ENCODE data around the gene SEC24D.

Gene SEC24D

DNA sequence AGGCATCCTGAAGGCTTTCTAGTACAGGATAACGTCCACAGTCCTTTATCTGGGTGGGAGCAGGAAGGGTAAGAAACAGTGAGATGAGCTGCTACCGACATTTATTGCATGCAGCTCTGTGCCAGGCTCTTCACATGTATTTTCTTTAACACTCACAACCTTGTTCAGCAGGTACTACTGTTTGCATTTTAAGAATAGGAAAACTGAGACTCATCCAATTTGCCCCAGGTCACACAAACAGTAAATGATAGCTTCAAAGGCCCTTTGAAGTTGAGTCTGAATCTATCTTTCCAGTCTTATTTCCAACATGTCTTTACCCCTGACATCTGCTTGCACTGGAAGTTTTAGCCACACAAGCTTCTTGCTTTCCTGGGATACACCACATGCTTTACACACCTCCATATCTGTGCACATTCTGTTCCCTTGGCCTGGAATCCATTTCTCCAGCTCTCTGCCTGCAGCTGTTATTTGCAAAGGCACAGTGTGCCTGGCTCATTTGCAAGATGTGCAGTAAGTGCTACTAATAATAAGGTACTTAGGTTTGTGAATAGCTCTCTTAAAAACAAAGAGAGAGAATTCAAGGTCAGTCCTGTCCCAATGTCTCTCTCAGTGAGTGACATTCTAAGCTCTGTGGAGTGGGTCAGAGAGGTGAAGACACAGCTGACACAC, 89.5 kb downstream of the SEC24D start:
- no peak for DNase-seq

GRCh38 chr4:118745357-118745756, 90.6 kb downstream of the SEC24D start:
- DNase-seq, result no peak

DNA sequence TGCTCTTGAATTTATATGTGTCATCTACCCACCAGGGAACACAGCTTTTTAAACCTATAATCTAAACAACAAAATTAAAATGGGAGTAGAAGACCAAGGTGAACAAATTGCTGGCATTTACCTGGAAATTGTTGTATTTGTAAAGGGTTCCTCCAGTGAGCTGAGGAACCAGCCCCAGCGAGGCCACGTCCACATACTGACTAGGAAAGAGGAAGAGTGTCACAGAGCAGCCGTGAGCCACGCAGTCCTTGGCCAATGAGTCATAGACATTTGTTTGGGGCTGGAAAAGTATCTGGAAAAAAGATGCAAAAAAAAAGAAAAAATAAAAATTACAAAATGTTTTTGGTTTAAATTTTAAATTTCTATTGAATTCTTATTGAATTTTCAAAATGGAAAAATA, 92.1 kb downstream of the SEC24D start:
- DNase-seq, result no peak

DNA sequence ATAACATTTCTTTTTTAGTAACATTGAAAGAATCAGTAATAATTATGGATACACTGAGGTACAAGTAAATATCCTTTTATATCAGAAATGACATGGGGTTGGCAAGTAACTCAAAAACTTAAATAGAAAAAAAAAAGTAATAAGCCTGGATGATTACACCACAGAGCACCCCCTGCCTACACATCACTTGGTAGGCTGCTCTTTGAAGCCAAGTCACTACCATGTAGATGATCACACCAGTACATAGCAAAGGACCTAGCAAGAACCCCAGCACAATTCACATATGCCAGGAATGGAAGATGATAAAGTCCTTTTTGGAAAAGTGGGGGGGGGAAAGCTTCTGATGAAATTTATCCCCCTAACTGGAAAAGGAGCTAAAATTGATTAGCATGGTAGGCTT, 93.9 kb downstream of the SEC24D start:
- DNase-seq, result no peak

GRCh38 chr4:118741301-118741855, 94.5 kb downstream of the SEC24D start:
- DNase-seq, result no peak

DNA sequence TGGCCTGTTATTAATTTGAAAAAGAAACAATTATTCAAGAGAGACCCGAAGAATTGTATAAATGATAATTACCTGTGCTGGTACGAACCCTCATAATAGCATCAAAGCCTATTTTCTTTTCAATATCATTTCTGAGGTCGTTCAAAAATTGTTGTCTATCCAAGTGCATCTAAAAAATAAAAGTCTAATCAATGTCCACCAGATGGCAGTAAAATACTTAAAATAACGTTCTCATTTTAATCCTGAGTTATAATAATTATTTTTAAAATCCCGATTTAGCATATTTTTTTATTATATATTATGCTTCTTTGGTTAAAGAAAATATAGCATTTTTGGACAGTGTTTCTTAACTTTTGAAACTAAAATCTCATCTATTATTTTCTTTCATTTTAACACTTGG, 95.1 kb downstream of the SEC24D start:
- peak; percentile 0 for DNase-seq

GRCh38 chr4:118739022-118739713, 96.8 kb downstream of the SEC24D start:
- no peak for DNase-seq

- no peak for DNase-seq
These were observed 97.8 kb downstream of the SEC24D start for GRCh38 chr4:118738090-118738489.

DNA sequence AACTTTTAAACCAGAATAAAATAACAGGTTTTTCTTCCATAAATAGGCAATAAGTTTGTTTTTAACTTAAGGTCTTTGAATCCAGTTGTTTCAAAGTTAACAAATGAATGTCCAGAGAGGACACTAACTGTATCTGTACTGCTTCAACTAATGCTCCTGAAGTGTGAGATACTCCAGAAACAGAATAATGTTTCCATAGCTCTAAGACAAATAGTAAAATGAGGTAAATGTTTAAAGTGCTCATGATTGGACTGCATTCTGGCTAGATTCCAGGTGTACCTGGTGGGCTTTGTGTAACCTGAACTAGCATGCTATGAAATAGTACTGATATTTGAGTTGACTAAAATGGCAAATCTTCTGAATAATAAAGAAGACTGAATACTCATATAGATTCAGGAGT, 99.0 kb downstream of the SEC24D start:
- DNase-seq, result no peak

DNA sequence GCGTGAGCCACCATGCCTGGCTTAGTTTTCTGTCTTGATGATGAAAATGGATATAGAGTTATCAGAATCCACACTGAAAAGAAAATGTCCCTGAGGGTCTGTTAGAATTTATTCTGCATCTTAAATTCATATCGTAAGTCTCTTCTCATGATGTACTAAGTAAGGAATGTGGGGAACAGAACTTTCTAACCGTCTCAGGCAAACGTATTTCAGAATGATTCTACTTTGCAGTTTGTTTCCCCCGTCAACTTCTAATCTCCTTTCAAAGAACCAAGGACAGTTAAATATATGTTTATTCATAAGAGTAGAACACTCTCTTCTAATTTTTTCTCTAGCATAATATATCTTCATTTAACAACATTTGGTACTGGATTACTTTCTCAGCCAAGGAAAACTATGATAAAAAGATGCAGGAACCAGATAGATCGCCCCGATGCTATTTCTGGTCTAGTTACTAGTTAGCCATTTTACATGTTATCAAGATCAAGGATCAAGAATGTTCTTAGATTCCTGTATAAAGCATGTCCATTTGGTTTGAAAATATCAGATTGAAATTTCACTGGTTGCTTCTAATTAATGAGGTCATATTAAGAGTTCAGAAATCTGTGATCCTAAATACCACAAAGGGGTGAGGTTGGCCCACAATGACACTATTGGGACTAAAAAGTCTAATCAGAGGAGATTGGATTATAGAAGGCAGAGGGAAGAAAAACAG, 101.3 kb downstream of the SEC24D start:
- no peak for DNase-seq

DNA sequence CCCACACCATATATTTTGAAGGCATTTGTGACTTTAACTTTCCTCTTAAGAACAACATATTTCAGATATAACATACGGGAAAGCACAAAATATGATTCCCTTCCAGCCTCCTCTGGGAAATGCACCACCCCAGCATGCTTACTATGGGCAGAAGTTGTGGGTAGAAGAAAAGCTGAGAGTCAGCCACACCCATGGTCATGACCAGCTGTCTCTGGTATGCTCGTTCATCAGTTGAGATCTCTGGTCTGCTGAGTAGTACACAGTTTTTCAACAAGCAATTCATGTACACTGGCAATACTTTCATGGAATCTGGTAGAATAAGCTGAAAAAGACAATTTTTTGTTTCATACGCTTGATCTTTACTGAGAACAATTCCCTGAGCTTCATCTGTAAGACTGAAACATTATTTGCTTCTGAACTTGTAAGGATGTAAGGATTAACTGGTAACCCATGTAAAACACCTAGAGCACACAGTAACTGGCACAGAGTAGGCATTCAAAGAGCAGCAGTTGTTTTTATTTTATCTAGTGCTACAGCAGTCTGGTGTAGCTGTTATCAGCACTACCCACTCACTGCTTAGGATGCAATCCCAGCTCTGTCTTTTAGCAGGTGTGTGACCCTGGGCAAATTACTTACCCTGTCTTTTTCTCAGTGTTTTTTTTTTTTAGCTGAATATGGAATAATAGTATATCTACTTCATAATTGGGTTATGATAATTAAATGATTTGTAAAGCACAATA, 103.2 kb downstream of the SEC24D start:
- DNase-seq, result no peak

DNA sequence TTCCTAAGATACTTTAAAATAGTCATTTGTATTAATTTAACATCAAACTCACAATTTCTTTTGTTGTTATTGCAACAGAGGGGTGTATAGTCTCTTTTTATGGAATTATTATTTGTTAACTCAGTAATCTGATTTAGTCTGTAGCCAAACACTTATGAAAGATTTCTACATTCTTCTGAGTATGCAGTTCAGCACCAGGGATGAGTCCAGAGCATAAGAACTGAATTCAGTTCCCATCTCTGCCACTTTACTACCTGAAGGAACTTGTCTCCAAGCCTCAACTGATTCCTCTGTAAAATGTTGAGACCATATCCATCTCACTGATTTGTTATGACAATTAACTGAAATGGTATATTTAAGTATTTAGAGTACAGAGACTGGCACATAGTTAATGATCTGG, 105.2 kb downstream of the SEC24D start:
- DNase-seq, result no peak

DNA sequence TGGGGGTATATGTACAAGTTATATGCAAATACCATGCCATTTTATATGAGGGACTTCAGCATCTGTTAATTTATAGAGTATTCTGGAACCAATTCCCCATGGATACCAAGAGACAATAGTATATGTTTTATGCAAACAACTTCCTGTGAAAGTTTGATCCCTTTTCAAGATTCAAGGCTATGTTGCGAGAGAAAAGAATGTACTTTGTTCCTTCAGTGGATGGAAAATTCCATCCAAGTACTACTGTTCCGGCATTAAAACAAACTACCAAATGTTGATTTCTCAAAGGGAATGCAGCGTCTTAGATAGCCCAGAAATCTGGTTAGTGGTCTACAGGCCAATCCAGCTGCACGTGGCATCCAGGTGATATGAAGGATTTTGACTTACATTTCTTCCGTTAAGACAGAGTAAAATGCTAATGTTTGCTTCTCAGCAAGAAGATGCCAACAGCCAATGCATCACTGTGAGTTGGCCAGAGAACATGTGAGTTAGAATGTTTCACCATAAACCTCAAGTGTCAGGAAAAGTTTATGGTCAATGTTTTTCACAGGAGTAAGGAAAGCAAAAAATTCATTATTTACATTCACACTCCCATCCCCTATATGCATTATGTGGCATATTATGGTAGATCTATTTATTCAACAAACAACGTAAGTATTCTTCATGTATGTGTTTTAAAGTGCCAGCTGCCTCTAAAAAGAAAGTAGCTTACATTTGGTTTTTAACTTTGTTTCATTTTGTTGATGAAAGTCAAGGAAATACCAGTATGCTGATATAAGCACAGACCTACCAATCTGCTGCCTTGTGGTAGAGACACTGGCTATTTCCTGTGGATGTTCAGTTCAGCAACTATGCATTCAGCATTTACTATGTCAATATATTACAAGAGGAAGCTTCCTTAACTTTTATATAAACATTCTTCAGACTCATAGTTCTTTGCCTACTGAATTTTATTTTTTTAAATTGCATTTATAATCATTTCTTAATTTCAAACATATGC, 106.3 kb downstream of the SEC24D start:
- DNase-seq, result no peak

GRCh38 chr4:118727360-118727759, 108.6 kb downstream of the SEC24D start:
- no peak for DNase-seq

DNA sequence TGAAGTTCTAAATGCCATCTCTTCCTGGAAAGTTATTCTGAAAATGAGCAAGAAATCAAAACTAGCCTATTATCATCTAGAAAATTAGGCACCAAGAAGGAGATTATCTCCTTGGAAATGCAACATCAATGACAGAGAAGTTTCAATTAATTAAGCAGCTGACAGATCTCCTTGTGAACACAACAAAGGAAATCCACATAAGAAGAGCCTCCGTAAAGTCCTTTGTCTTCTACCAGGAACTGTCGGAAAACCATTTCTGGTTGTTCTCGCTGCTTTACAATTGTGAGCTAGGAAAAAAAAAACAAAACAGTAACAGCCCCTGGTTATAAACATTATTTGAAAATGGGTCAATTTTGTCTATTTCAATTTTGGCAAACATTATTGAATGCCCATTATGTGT, 112.6 kb downstream of the SEC24D start:
- no peak for DNase-seq

DNA sequence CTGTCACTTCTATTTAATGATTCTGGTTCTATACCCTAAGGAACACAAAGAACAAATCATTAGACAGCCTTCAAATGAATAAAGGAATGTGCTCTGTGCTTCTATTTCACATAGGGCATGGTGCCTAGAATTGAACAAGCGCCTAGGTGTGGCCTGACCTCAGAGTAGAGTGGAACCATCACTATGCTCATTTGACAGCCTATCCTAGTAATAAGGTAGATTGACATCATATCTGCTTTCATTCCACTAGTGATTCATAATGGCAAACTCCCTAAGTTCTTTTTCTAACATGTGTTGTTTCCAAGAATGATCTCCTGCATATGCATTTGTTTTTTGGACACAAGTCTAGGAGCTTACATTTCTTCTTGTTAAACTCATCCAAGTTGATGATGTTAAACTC, 114.2 kb downstream of the SEC24D start:
- DNase-seq, result no peak

DNA sequence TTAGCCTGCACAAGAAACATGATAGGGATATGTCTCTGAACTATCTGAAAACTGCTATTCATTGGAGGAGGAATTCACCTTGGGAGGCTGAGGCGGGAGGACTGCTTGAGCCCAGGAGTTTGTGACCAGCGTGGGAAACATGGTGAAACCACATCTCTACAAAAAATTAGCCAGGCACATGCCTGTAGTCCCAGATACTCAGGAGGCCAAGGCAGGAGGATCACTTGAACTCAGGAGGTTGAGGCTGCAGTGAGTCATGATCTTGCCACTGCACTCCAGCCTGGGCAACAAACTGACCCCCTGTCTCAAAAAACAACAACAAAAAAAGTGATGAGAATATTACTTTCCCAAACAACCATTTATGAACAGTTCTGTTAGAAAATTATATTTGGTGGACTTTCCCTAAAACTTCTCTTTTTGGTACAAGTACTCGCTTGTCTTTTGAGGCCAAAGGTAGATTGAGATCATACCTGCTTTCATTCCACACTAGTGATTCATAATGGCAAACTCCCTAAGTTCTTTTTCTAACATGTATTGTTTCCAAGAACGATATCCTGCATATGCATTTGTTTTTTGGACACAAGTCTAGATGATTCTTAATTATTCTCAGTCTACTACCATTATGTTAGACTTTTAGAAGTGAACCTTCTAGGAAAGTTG, 117.3 kb downstream of the SEC24D start:
- no peak for DNase-seq

- no peak for DNase-seq
These were observed 119.6 kb downstream of the SEC24D start for GRCh38 chr4:118716304-118716703.

- no peak for DNase-seq
These were observed 121.2 kb downstream of the SEC24D start for GRCh38 chr4:118714682-118715081.

- no peak for DNase-seq
These were observed 123.1 kb downstream of the SEC24D start for GRCh38 chr4:118712872-118713271.

GRCh38 chr4:118711052-118711451, 124.9 kb downstream of the SEC24D start:
- no peak for DNase-seq

All from NCI-H2171 (cell line).